HepG2 (cell line): ENCODE measurements around the gene ATE1.
"Not testable (repeated sequence)": the region's sequence is repeated elsewhere in the genome, so short reads cannot be mapped to it uniquely, and the experiment has no call there.

Source experiments
- JUN ChIP-seq: sonication (generic); formaldehyde crosslinking; IDR thresholded peaks from 2 replicates; pipeline ENCODE4 v1.4.0; 2020; ENCODE audit warnings: mild to moderate bottlenecking, missing genetic modification reagents
- MIER2 ChIP-seq: IDR thresholded peaks from 2 replicates; pipeline ENCODE4 v1.6.1; 2016; ENCODE audit warnings: missing biosample characterization, missing genetic modification reagents
- NR2F6 ChIP-seq, 2 experiments: IDR thresholded peaks; 2 replicates each; pipeline ENCODE4 v1.6.1; 2016; ENCODE audit warnings: antibody characterized with exemption in 1 of 2, mild to moderate bottlenecking in 1 of 2
- PAX8 ChIP-seq: sonication (generic); formaldehyde crosslinking; IDR thresholded peaks from 2 replicates; pipeline ENCODE4 v1.8.0; 2022; ENCODE audit warnings: mild to moderate bottlenecking, missing genetic modification reagents, borderline replicate concordance
- POLR2A ChIP-seq, 2 experiments: IDR thresholded peaks; 2 replicates each; pipeline ENCODE4 v1.6.1; 2011; ENCODE audit warnings: low read depth in 2 of 2, low read length in 2 of 2, mild to moderate bottlenecking in 1 of 2, moderate library complexity in 1 of 2; ENCODE audit not compliant: insufficient read depth in 1 of 2
- SATB2 ChIP-seq: sonication (generic); formaldehyde crosslinking; IDR thresholded peaks from 2 replicates; pipeline ENCODE4 v1.5.0; 2020; ENCODE audit warnings: missing genetic modification reagents
- YY1 ChIP-seq: IDR thresholded peaks from 2 replicates; pipeline ENCODE4 v1.6.1; 2011; ENCODE audit warnings: low read length, low read depth, moderate library complexity, mild to moderate bottlenecking; ENCODE audit not compliant: insufficient read depth, insufficient replicate concordance
- ZNF841 ChIP-seq: sonication (generic); formaldehyde crosslinking; IDR thresholded peaks from 2 replicates; pipeline ENCODE4 v1.8.1; 2023; ENCODE audit warnings: missing genetic modification reagents, borderline replicate concordance
- ZSCAN21 ChIP-seq: sonication (generic); formaldehyde crosslinking; IDR thresholded peaks from 2 replicates; pipeline ENCODE4 v1.8.0; 2022; ENCODE audit warnings: mild to moderate bottlenecking, missing genetic modification reagents, moderate library complexity, borderline replicate concordance
- TF ChIP-seq, protein P1 (sequence below): sonication (generic); formaldehyde crosslinking; IDR thresholded peaks from 2 replicates; pipeline ENCODE4 v1.4.0; 2020; ENCODE audit warnings: missing genetic modification reagents
- TF ChIP-seq, protein P2 (sequence below): sonication (generic); formaldehyde crosslinking; IDR thresholded peaks from 2 replicates; pipeline ENCODE4 v1.4.0; 2020; ENCODE audit warnings: mild to moderate bottlenecking, missing genetic modification reagents

DNA sequence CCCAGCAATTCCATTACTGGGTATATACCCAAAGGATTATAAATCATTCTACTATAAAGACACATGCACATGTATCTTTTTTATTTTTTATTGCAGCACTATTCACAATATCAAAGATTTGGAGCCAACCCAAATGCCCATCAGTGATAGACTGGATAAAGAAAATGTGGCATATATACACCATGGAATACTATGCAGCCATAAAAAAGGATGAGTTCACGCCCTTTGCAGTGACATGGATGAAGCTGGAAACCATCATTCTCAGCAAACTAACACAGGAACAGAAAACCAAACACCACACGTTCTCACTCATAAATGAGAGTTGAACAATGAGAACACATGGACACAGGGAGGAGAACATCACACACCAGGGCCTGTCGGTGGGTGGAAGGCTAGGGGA lies 228.1 kb downstream of the ATE1 start:
- not testable (repeated sequence) for TF ChIP-seq PAX8; SATB2 (CRISPR knock-in tag); NR2F6 (IDR thresholded peaks at IDR 0.05); NR2F6 (CRISPR knock-in tag; IDR thresholded peaks at IDR 0.05); MIER2 (CRISPR knock-in tag); ZNF841 (CRISPR knock-in tag); YY1; JUN (CRISPR knock-in tag); ZSCAN21 (CRISPR knock-in tag); POLR2A (IDR thresholded peaks at IDR 0.05; ENCODE audit: insufficient read depth in 1 of 2, low read depth in 2 of 2, low read length in 2 of 2)
- TF ChIP-seq, protein P1, sequence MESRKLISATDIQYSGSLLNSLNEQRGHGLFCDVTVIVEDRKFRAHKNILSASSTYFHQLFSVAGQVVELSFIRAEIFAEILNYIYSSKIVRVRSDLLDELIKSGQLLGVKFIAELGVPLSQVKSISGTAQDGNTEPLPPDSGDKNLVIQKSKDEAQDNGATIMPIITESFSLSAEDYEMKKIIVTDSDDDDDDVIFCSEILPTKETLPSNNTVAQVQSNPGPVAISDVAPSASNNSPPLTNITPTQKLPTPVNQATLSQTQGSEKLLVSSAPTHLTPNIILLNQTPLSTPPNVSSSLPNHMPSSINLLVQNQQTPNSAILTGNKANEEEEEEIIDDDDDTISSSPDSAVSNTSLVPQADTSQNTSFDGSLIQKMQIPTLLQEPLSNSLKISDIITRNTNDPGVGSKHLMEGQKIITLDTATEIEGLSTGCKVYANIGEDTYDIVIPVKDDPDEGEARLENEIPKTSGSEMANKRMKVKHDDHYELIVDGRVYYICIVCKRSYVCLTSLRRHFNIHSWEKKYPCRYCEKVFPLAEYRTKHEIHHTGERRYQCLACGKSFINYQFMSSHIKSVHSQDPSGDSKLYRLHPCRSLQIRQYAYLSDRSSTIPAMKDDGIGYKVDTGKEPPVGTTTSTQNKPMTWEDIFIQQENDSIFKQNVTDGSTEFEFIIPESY (CRISPR knock-in tag), result not testable (repeated sequence)
- TF ChIP-seq, protein P2, sequence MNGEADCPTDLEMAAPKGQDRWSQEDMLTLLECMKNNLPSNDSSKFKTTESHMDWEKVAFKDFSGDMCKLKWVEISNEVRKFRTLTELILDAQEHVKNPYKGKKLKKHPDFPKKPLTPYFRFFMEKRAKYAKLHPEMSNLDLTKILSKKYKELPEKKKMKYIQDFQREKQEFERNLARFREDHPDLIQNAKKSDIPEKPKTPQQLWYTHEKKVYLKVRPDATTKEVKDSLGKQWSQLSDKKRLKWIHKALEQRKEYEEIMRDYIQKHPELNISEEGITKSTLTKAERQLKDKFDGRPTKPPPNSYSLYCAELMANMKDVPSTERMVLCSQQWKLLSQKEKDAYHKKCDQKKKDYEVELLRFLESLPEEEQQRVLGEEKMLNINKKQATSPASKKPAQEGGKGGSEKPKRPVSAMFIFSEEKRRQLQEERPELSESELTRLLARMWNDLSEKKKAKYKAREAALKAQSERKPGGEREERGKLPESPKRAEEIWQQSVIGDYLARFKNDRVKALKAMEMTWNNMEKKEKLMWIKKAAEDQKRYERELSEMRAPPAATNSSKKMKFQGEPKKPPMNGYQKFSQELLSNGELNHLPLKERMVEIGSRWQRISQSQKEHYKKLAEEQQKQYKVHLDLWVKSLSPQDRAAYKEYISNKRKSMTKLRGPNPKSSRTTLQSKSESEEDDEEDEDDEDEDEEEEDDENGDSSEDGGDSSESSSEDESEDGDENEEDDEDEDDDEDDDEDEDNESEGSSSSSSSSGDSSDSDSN (CRISPR knock-in tag), result not testable (repeated sequence)
